Right lobe of liver (tissue), 6 donors: Measurements from ENCODE around the gene UBE2H. TPM values are rescaled to one million over a fixed set of nuclear protein-coding genes. Genes with fewer than 3 reads are reported as not detected.
"Not testable (repeated sequence)": the region's sequence is repeated elsewhere in the genome, so short reads cannot be mapped to it uniquely, and the experiment has no call there.

Source experiments
- ATAC-seq, 4 donors: fragments of 200-7000 bp; cut with Tn5 transposase; one replicate each; pipeline ENCODE4 v1.9.1; 2020; ENCODE audit warnings: mild to moderate bottlenecking in 4 of 4, moderate library complexity in 4 of 4
- DNase-seq, 3 donors: peaks; one replicate each; pipeline ENCODE4 v3.0.0-alpha.2; 2020
- H3K27ac ChIP-seq, 3 donors: fragments of 200-600 bp; one replicate each; pipeline ENCODE4 v1.8.0; 2022
- H3K27me3 ChIP-seq, 2 donors: fragments of 200-600 bp; one replicate each; pipeline ENCODE4 v1.8.0; 2022
- H3K36me3 ChIP-seq, 4 donors: fragments of 200-600 bp; sonication (generic) in 1 of 4; one replicate each; pipeline versions ENCODE4 v1.5.1 to v1.8.0; 2017 to 2022; ENCODE audit warnings: control low read depth in 1 of 4
- H3K4me1 ChIP-seq, 4 donors: fragments of 200-600 bp; sonication (generic) in 1 of 4; one replicate each; pipeline versions ENCODE4 v1.5.1 to v1.8.0; 2017 to 2022; ENCODE audit warnings: control low read depth in 1 of 4
- H3K4me3 ChIP-seq, 3 donors: fragments of 200-600 bp; one replicate each; pipeline ENCODE4 v1.8.0; 2022
- H3K9me3 ChIP-seq, 4 donors: fragments of 200-600 bp; sonication (generic) in 1 of 4; one replicate each; pipeline versions ENCODE4 v1.5.1 to v1.8.0; 2017 to 2022; ENCODE audit warnings: control low read depth in 1 of 4
- CTCF ChIP-seq, 4 donors: fragments of 200-600 bp in 3 of 4; fragments of 450-650 bp in 1 of 4; IDR thresholded peaks; one replicate each; pipeline versions ENCODE4 v1.5.1 to v1.8.0; 2016 to 2022; ENCODE audit warnings: antibody characterized with exemption in 4 of 4, mild to moderate bottlenecking in 2 of 4
- POLR2A ChIP-seq: fragments of 450-650 bp; IDR thresholded peaks from one replicate; pipeline ENCODE4 v1.6.1; 2017; ENCODE audit warnings: antibody characterized with exemption, mild to moderate bottlenecking
- WGBS: methylation state at CpG from one replicate; pipeline ENCODE4 v1.1.6; 2018; ENCODE audit warnings: low coverage, low lambda C conversion rate; ENCODE audit not compliant: insufficient coverage; ENCODE audit errors: missing lambda C conversion rate; 5-methylcytosine and 5-hydroxymethylcytosine counted together
- intact Hi-C, 2 donors: fragments of 100-400 bp; cut with DNase I; formaldehyde crosslinking; loops; one replicate each; pipeline versions ENCODE4 v1.11.2 to v1.14.1; 2022
- total RNA-seq, 6 experiments: library from RNA; depleted of rRNA in 2 of 6; stranded (reverse); fragments of >200 nt in 2 of 6; fragmentation: NEBNext Ultra II Directional in 3 of 6; extraction: Animal tissue kit (Norgen Biotek cat#: 25700) in 3 of 6; gene quantifications; one replicate each; pipeline versions ENCODE4 v1.1.0 to v1.2.4, GENCODE V29; 2016 to 2023
- donor health status: DM: no; HTN: yes; CAD: no.
- donor health status: DM: no; HTN: no; CAD: no.
- donor health status: DM: no; HTN: no; CAD: no.
- donor health status: DM: no; HTN: yes; CAD: no.
- donor health status: DM: no; HTN: yes; CAD: no.

The UBE2H gene
- total RNA-seq, 6 experiments from 2014 or later, result 27.4 to 47.0 (median 35.6) TPM

DNA sequence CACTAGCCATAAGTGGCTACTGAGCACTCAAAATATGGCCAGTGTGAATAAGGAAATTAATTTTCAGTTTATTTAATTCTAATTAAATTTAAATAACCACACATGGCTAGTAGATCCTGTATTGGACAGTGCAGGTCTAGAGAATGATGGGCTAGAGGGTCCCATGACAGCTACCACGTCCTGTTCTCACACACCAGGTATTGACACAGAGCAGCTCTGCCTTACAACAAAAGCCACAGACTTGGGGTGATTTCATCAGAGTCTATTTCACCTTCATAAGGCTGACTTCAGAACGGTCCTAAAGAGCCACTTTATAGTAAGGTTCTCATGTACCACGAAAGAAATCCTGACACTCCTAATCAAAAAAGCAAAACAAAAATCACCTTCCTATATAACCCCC lies 111.3 kb downstream of the UBE2H start:
- TF ChIP-seq POLR2A (no peak), CTCF (IDR thresholded peaks at IDR 0.05) (no peak)
- H3K27ac ChIP-seq, result no peak overlapping the region
- no peaks in the 10 kb centered on the region for H3K9me3 ChIP-seq
- DNase-seq (no peak), ATAC-seq (no peak)
- peaks cover 0 to 18% (median 0%) of the 10 kb centered on the region in 4 donors for H3K36me3 ChIP-seq
- no peaks in the 10 kb centered on the region for H3K4me1 ChIP-seq
- WGBS, result 78% methylated on average over 3 of the region's 3 CpGs
- intact Hi-C loops, result no loop called here
- no peaks in the 10 kb centered on the region for H3K27me3 ChIP-seq
- H3K4me3 ChIP-seq, result no peak overlapping the region

- intact Hi-C loops, result no loop called here
- H3K27ac ChIP-seq, result no peak overlapping the region
- no peak overlapping the region for H3K4me3 ChIP-seq
- WGBS, result 82% methylated on average over 4 of the region's 4 CpGs
- TF ChIP-seq CTCF (IDR thresholded peaks at IDR 0.05) (no peak), POLR2A (no peak)
- H3K9me3 ChIP-seq, result no peaks in the 10 kb centered on the region
- ATAC-seq (no peak), DNase-seq (no peak)
- H3K36me3 ChIP-seq, result peaks cover 0 to 21% (median 0%) of the 10 kb centered on the region in 4 donors
- H3K27me3 ChIP-seq, result no peaks in the 10 kb centered on the region
- no peaks in the 10 kb centered on the region for H3K4me1 ChIP-seq
These were observed 112.0 kb downstream of the UBE2H start for GRCh38 chr7:129840757-129841156.

DNA sequence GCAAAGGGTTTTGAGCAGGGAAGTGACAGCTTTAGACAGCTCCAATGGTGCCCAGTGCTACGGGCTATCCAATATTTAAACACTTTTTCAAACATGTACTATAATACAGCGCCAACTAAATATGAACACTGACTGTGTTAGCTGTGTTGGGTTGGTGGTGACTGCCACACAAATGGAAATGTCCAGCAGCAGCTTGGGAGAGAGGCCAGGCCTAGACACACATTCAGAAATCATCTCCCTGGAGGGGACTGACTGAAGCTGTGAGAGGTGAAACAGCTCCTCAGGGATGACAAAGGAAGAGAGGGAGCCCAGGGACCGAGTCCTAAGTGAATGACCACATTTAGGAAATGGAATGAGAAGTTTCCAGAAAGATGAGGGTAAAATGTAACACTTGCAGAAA lies 115.8 kb downstream of the UBE2H start:
- ATAC-seq (no peak), DNase-seq (no peak)
- Histone ChIP-seq H3K4me1 (no peaks in the 10 kb centered on the region), H3K4me3 (no peak overlapping the region), H3K27ac (no peak overlapping the region), H3K9me3 (no peaks in the 10 kb centered on the region), H3K27me3 (no peaks in the 10 kb centered on the region), H3K36me3 (peaks cover 0 to 39% (median 2%) of the 10 kb centered on the region in 4 donors)
- WGBS, result 94% methylated on average over 3 of the region's 3 CpGs
- TF ChIP-seq POLR2A, result no peak
- no peak for TF ChIP-seq CTCF (IDR thresholded peaks at IDR 0.05)
- intact Hi-C loops, result no loop called here

GRCh38 chr7:129835569-129835968 lies 117.2 kb downstream of the UBE2H start:
- TF ChIP-seq POLR2A, result no peak
- no peak for TF ChIP-seq CTCF (IDR thresholded peaks at IDR 0.05)
- no peak overlapping the region for H3K4me3 ChIP-seq
- no peak for ATAC-seq
- WGBS, result 91% methylated on average over 6 of the region's 6 CpGs
- H3K36me3 ChIP-seq, result peaks cover 0 to 39% (median 2%) of the 10 kb centered on the region in 4 donors
- H3K27ac ChIP-seq, result no peak overlapping the region
- no peak for DNase-seq
- peaks cover 0 to 4% (median 1%) of the 10 kb centered on the region in 4 donors for H3K4me1 ChIP-seq
- no peaks in the 10 kb centered on the region for H3K27me3 ChIP-seq
- no peaks in the 10 kb centered on the region for H3K9me3 ChIP-seq
- intact Hi-C loops, result no loop called here

- H3K27me3 ChIP-seq, H3K27ac ChIP-seq, intact Hi-C loops, H3K9me3 ChIP-seq, ATAC-seq, H3K4me3 ChIP-seq, DNase-seq, H3K4me1 ChIP-seq: not testable (repeated sequence)
- H3K36me3 ChIP-seq, result peaks cover 0 to 30% (median 2%) of the 10 kb centered on the region in 4 donors
- WGBS, result 77% methylated on average over 5 of the region's 6 CpGs
These were observed 119.4 kb downstream of the UBE2H start for GRCh38 chr7:129833353-129833752.
